HepG2 (cell line): ENCODE data around the gene ITGB7. TPM values are rescaled to one million over a fixed set of nuclear protein-coding genes. Genes with fewer than 3 reads are reported as not detected.

Experiments used
- AGO1 ChIP-seq: fragments of 200-400 bp; formaldehyde crosslinking; IDR thresholded peaks from 2 replicates; pipeline ENCODE4 v1.6.1; 2017; ENCODE audit warnings: mild to moderate bottlenecking, low read depth, low read length, moderate library complexity; ENCODE audit not compliant: poor library complexity, severe bottlenecking
- HNRNPUL1 ChIP-seq: fragments of 200-400 bp; formaldehyde crosslinking; IDR thresholded peaks from 2 replicates; pipeline ENCODE4 v1.6.1; 2017; ENCODE audit warnings: low read depth, mild to moderate bottlenecking, low read length, moderate library complexity
- KAT2B ChIP-seq: fragments of 150-350 bp; IDR thresholded peaks from 2 replicates; pipeline ENCODE4 v1.6.1; 2014; ENCODE audit warnings: low read depth, low read length, borderline replicate concordance
- KLF15 ChIP-seq: sonication (generic); formaldehyde crosslinking; IDR thresholded peaks from 2 replicates; pipeline ENCODE4 v1.8.1; 2023; ENCODE audit warnings: borderline replicate concordance, mild to moderate bottlenecking, inconsistent platforms, missing genetic modification reagents, mixed read lengths
- NFE2 ChIP-seq: sonication (generic); formaldehyde crosslinking; IDR thresholded peaks from 2 replicates; pipeline ENCODE4 v1.4.0; 2020; ENCODE audit warnings: missing genetic modification reagents
- SRSF1 ChIP-seq: fragments of 200-400 bp; formaldehyde crosslinking; optimal IDR thresholded peaks from 2 replicates; pipeline ENCODE3; 2017; ENCODE audit warnings: mild to moderate bottlenecking, low read depth, low read length, moderate library complexity
- ZFX ChIP-seq: sonication (generic); formaldehyde crosslinking; IDR thresholded peaks from 2 replicates; pipeline ENCODE4 v1.4.0; 2020; ENCODE audit warnings: mild to moderate bottlenecking, low read depth, missing genetic modification reagents, moderate library complexity
- ZNF264 ChIP-seq: sonication (generic); formaldehyde crosslinking; IDR thresholded peaks from 2 replicates; pipeline ENCODE4 v1.4.0; 2020; ENCODE audit warnings: missing genetic modification reagents
- ZNF350 ChIP-seq: sonication (generic); formaldehyde crosslinking; IDR thresholded peaks from 2 replicates; pipeline ENCODE4 v1.4.0; 2020; ENCODE audit warnings: mild to moderate bottlenecking, low read depth, missing genetic modification reagents, borderline replicate concordance
- ZNF768 ChIP-seq: sonication (generic); formaldehyde crosslinking; IDR thresholded peaks from 2 replicates; pipeline ENCODE4 v1.4.0; 2020; ENCODE audit warnings: missing genetic modification reagents
- ZNF773 ChIP-seq: sonication (generic); formaldehyde crosslinking; IDR thresholded peaks from 2 replicates; pipeline ENCODE4 v1.4.0; 2020; ENCODE audit warnings: missing genetic modification reagents, borderline replicate concordance
- polyA plus RNA-seq, 8 experiments: library from polyadenylated mRNA; depleted of rRNA in 3 of 8; stranded (reverse) in 7 of 8; unstranded in 1 of 8; fragments of >200 nt; fragmentation: Illumina TruSeq in 4 of 8; extraction: Trizol in 4 of 8; gene quantifications; 2 replicates each; pipeline versions ENCODE4 v1.2.1 to v1.2.3, GENCODE V29; 2011 to 2016; ENCODE audit warnings: low read depth in 4 of 8, missing spikeins in 1 of 8, mixed read lengths in 1 of 8; ENCODE audit not compliant: insufficient read depth in 1 of 8
- total RNA-seq, 5 experiments: library from RNA; depleted of rRNA; stranded (reverse); fragments of >200 nt; fragmentation: Illumina TruSeq; extraction: Trizol; gene quantifications; 2 replicates each; pipeline ENCODE4 v1.2.3, GENCODE V29; 2016; ENCODE audit warnings: low read depth in 1 of 5
- TF ChIP-seq, protein P1 (sequence below): sonication (generic); formaldehyde crosslinking; IDR thresholded peaks from 2 replicates; pipeline ENCODE4 v1.4.0; 2020; ENCODE audit warnings: missing genetic modification reagents, borderline replicate concordance
- TF ChIP-seq, protein P2 (sequence below): sonication (generic); formaldehyde crosslinking; IDR thresholded peaks from 2 replicates; pipeline ENCODE4 v1.4.0; 2020; ENCODE audit warnings: missing genetic modification reagents, borderline replicate concordance
- TF ChIP-seq, protein P3 (sequence below): sonication (generic); formaldehyde crosslinking; IDR thresholded peaks from 2 replicates; pipeline ENCODE4 v1.8.1; 2022; ENCODE audit warnings: low read depth, mild to moderate bottlenecking, missing genetic modification reagents
- TF ChIP-seq, protein P4 (sequence below): sonication (generic); formaldehyde crosslinking; IDR thresholded peaks from 2 replicates; pipeline ENCODE4 v1.8.0; 2022; ENCODE audit warnings: low read depth, missing genetic modification reagents

ITGB7 gene
- total and polyA plus RNA-seq, 2 of the 13 experiments (the other 11 are each of a cell fraction or from before 2014, with no cell fraction given), result 0.16 to 0.18 TPM

DNA sequence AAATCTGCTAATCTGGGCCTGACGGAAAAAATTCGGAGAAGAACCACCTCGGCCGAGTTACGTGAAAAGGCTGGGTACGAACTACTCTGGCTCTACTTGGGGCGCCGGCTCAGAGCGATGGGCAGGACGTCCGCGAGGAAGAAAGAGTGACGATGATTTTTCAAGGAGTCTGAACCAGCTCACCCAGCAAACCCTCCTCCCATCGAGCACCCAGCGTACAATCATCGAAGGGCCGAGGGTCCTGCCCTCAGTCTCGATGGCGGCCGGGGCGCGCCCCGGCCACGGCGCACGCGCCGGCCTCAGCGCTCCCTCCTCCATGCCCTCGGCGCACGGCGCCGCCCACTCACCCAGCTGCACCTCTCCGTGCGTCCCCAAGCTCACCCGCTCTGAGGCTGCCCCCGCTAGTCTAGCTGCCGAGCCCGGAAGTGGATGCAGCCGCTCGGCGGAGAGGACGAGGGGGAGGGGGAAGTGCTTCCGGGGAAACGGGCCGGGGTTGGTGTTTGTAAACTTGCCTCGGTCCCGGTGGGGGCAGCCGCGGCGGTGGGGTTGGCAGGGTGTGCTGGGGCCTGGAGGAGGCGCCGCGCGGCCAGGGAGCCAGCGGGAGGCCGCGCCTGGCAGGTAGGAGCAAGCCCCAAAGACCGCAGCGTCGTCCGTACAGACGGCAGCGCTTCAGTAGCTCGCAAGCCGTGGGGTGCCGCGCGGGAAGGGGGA is 26.7 kb downstream of the ITGB7 start, which contains the start of the genes CSAD and ZNF740 (continued):
- no peak for TF ChIP-seq ZNF773
- TF ChIP-seq, protein P1, sequence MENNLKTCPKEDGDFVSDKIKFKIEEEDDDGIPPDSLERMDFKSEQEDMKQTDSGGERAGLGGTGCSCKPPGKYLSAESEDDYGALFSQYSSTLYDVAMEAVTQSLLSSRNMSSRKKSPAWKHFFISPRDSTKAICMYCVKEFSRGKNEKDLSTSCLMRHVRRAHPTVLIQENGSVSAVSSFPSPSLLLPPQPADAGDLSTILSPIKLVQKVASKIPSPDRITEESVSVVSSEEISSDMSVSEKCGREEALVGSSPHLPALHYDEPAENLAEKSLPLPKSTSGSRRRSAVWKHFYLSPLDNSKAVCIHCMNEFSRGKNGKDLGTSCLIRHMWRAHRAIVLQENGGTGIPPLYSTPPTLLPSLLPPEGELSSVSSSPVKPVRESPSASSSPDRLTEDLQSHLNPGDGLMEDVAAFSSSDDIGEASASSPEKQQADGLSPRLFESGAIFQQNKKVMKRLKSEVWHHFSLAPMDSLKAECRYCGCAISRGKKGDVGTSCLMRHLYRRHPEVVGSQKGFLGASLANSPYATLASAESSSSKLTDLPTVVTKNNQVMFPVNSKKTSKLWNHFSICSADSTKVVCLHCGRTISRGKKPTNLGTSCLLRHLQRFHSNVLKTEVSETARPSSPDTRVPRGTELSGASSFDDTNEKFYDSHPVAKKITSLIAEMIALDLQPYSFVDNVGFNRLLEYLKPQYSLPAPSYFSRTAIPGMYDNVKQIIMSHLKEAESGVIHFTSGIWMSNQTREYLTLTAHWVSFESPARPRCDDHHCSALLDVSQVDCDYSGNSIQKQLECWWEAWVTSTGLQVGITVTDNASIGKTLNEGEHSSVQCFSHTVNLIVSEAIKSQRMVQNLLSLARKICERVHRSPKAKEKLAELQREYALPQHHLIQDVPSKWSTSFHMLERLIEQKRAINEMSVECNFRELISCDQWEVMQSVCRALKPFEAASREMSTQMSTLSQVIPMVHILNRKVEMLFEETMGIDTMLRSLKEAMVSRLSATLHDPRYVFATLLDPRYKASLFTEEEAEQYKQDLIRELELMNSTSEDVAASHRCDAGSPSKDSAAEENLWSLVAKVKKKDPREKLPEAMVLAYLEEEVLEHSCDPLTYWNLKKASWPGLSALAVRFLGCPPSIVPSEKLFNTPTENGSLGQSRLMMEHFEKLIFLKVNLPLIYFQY, result peak; percentile 57; the same call in 1 of the 2 replicates
- no peak for TF ChIP-seq HNRNPUL1
- TF ChIP-seq ZNF768 (CRISPR knock-in tag), result no peak
- TF ChIP-seq, protein P2, sequence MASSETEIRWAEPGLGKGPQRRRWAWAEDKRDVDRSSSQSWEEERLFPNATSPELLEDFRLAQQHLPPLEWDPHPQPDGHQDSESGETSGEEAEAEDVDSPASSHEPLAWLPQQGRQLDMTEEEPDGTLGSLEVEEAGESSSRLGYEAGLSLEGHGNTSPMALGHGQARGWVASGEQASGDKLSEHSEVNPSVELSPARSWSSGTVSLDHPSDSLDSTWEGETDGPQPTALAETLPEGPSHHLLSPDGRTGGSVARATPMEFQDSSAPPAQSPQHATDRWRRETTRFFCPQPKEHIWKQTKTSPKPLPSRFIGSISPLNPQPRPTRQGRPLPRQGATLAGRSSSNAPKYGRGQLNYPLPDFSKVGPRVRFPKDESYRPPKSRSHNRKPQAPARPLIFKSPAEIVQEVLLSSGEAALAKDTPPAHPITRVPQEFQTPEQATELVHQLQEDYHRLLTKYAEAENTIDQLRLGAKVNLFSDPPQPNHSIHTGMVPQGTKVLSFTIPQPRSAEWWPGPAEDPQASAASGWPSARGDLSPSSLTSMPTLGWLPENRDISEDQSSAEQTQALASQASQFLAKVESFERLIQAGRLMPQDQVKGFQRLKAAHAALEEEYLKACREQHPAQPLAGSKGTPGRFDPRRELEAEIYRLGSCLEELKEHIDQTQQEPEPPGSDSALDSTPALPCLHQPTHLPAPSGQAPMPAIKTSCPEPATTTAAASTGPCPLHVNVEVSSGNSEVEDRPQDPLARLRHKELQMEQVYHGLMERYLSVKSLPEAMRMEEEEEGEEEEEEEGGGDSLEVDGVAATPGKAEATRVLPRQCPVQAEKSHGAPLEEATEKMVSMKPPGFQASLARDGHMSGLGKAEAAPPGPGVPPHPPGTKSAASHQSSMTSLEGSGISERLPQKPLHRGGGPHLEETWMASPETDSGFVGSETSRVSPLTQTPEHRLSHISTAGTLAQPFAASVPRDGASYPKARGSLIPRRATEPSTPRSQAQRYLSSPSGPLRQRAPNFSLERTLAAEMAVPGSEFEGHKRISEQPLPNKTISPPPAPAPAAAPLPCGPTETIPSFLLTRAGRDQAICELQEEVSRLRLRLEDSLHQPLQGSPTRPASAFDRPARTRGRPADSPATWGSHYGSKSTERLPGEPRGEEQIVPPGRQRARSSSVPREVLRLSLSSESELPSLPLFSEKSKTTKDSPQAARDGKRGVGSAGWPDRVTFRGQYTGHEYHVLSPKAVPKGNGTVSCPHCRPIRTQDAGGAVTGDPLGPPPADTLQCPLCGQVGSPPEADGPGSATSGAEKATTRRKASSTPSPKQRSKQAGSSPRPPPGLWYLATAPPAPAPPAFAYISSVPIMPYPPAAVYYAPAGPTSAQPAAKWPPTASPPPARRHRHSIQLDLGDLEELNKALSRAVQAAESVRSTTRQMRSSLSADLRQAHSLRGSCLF (CRISPR knock-in tag), result no peak
- TF ChIP-seq ZNF264 (CRISPR knock-in tag), result no peak
- TF ChIP-seq, protein P3, sequence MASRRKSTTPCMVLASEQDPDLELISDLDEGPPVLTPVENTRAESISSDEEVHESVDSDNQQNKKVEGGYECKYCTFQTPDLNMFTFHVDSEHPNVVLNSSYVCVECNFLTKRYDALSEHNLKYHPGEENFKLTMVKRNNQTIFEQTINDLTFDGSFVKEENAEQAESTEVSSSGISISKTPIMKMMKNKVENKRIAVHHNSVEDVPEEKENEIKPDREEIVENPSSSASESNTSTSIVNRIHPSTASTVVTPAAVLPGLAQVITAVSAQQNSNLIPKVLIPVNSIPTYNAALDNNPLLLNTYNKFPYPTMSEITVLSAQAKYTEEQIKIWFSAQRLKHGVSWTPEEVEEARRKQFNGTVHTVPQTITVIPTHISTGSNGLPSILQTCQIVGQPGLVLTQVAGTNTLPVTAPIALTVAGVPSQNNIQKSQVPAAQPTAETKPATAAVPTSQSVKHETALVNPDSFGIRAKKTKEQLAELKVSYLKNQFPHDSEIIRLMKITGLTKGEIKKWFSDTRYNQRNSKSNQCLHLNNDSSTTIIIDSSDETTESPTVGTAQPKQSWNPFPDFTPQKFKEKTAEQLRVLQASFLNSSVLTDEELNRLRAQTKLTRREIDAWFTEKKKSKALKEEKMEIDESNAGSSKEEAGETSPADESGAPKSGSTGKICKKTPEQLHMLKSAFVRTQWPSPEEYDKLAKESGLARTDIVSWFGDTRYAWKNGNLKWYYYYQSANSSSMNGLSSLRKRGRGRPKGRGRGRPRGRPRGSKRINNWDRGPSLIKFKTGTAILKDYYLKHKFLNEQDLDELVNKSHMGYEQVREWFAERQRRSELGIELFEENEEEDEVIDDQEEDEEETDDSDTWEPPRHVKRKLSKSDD (CRISPR knock-in tag), result no peak; the same call in 1 of the 2 replicates
- TF ChIP-seq ZFX, result peak; percentile 80
- TF ChIP-seq SRSF1, result no peak
- no peak for TF ChIP-seq NFE2 (CRISPR knock-in tag)
- TF ChIP-seq, protein P4, sequence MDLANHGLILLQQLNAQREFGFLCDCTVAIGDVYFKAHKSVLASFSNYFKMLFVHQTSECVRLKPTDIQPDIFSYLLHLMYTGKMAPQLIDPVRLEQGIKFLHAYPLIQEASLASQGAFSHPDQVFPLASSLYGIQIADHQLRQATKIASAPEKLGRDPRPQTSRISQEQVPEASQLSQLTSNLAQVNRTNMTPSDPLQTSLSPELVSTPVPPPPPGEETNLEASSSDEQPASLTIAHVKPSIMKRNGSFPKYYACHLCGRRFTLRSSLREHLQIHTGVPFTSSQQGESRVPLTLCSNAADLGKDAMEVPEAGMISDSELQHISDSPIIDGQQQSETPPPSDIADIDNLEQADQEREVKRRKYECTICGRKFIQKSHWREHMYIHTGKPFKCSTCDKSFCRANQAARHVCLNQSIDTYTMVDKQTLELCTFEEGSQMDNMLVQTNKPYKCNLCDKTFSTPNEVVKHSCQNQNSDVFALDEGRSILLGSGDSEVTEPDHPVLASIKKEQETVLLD (CRISPR knock-in tag), result peak; percentile 99
- no peak for TF ChIP-seq KLF15 (CRISPR knock-in tag)
- no peak for TF ChIP-seq AGO1
- TF ChIP-seq KAT2B, result no peak
- TF ChIP-seq ZNF350, result peak; percentile 60; the same call in 1 of the 2 replicates
